GM19193 (cell line): ENCODE data around the gene STIP1.

ENCODE experiments used
- POLR2A ChIP-seq: IDR thresholded peaks from 4 replicates; pipeline ENCODE4 v1.6.1; 2011; ENCODE audit not compliant: insufficient read depth, insufficient read length; ENCODE audit errors: extremely low read depth

The STIP1 gene

DNA sequence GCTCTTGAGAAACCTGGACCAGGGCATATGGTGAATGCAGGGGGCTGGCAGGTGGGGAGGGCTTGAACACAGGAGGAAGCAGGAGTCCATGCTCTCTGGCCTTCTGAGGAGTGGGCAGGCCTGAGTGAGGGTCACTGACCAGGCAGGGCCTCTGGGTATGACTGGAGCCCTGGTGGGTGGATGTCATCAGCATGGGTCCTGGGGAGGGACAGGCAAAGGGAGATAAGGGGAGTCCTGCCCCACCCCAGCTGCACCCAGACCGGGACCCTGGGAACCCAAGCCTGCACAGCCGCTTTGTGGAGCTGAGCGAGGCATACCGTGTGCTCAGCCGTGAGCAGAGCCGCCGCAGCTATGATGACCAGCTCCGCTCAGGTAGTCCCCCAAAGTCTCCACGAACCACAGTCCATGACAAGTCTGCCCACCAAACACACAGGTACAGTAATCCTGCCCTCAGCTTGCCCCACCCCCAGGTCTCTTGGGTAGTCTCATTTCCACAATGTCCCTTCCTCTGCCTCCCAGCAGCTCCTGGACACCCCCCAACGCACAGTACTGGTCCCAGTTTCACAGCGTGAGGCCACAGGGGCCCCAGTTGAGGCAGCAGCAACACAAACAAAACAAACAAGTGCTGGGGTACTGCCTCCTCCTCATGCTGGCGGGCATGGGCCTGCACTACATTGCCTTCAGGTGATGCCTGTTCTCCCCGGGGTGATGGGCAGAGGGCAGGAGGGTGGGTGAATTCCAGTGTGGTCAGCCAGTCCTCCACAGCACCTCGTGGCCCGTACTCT is 46.4 kb downstream of the STIP1 start:
- no peak for TF ChIP-seq POLR2A

DNA sequence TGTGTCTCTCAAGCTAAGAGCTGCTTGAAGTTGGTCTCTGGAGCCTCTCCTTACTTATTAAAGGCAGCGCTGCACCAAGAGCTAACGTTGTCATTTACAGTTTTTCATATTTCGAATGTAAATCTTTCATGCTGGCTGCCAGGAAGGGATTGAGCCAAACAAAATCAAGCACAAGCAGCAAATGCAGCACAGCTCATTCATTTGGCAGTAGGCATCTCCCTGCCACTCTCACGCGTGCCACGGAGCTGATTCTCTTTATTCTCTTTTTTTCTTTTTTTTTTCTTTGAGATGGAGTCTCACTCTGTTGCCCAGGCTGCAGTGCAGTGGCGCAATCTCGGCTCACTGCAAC is 47.0 kb downstream of the STIP1 start:
- TF ChIP-seq POLR2A, result no peak

DNA sequence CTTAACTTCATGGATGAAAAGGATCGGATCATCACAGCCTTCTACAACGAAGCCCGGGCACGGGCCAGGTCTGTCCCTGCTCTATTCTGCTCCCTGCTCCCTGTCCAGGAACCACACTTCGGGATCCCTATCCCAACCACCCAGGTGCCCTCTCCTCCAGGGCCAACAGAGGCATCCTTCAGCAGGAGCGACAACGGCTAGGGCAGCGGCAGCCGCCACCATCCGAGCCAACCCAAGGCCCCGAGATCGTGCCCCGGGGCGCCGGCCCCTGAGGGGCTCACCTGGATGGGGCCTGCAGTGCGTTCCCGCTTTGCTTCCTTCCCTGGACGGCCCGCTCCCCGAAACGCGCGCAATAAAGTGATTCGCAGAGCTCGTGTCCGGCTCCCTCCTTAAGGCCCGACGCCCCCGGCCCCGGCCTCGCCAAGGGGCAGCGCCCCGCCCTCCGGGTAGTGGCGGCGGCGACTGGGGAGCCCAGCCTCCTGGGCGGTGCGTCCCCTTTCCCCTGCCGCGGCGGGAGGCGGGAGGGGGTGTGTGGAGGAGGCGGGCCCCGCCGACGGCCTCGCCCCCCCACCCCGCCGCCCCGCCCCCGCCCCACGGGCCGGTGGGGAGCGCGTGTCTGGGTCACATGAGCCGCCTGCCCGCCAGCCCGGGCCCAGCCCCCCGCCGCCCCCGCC is 48.1 kb downstream of the STIP1 start, which contains the start of gene VEGFB:
Gene VEGFB (plus strand): TSS at position 672 of the 674 bp plus-strand sequence. CDS start 250 bp downstream, outside the sequence.
- TF ChIP-seq POLR2A, result no peak

DNA sequence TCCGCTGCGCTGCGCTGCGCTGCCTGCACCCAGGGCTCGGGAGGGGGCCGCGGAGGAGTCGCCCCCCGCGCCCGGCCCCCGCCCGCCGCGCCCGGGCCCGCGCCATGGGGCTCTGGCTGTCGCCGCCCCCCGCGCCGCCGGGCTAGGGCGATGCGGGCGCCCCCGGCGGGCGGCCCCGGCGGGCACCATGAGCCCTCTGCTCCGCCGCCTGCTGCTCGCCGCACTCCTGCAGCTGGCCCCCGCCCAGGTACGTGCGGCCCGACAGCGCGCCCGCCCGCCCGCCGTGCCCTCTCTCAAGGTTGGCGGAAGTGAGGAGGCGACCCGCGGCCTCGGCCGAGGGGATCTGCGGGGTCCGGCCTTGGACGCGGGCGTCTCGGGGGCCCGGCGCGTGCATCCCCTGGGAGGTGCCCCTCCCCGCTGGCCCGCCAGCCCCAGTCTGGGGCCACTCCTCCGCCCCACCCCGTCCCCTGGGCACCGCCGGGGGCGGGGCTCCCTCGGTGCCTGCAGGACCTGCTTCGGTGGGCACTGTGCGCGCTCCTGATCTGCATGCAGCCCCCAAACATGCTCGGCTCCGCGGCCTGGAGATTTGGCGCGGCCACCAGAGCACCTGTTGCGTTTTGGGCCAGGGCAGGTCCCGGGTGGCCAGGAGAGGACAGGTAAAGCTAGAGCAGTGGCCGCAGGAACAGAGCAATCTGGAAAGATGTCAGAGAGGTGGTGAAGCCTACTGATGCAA is 48.8 kb downstream of the STIP1 start:
- TF ChIP-seq POLR2A, result no peak

GRCh38 chr11:64235437-64236161 is 49.6 kb downstream of the STIP1 start:
- TF ChIP-seq POLR2A, result no peak

DNA sequence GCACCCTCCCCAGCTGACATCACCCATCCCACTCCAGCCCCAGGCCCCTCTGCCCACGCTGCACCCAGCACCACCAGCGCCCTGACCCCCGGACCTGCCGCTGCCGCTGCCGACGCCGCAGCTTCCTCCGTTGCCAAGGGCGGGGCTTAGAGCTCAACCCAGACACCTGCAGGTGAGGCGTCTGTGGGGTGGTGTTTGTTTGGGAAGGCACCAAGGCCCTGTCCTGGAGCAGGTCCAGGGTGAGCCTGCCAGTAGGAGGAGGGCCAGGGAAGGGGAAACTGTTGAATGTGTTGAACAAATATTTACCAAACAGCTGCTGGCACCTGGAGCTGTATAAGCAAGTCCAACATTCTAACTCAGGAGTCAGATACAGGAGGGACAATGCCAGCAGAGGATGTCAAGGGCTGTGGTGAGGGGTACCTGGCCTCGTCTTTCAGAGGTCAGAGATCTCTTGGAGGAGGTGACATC is 51.5 kb downstream of the STIP1 start:
- no peak for TF ChIP-seq POLR2A

DNA sequence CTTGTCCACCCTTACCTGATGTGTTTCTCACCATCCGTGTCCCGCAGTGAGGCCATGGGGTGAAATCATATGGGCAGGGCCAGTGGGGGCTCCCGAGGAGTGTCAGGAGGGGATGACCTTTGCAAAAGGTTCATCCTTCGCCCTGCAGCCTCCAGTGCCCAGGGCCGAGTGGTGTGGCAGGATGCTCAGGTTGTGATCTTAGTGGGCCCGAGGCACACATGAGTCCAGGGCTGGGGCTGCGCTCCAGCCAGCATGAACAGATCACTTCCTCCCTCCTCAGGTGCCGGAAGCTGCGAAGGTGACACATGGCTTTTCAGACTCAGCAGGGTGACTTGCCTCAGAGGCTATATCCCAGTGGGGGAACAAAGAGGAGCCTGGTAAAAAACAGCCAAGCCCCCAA is 52.1 kb downstream of the STIP1 start:
- no peak for TF ChIP-seq POLR2A

DNA sequence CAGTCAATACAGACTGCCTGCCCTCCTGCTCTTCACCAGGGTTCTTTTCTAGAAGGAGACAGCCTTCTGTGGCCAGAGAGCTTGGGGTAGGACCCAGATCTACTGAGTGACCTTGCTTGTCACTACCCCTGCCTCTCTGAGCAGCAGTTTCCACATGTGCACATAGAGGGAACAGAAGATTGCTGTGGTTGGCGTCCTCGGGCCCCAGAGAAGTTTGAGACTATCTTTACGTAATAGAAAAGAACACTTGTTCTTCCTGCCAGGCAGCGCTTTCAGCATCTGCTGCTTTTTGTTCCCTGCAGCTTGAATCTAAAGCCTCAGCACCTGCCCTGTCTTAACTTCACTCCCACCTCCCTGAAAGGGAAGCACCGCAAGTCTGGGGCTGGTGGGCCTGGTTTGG is 53.0 kb downstream of the STIP1 start:
- no peak for TF ChIP-seq POLR2A

- no peak for TF ChIP-seq POLR2A
Measured at GRCh38 chr11:64239662-64240434, 53.9 kb downstream of the STIP1 start.

GRCh38 chr11:64240435-64241240 is 54.7 kb downstream of the STIP1 start, which contains the start of gene FKBP2:
FKBP2 (plus strand) TSS chr11:64241095; CDS start chr11:64242388, 1,293 bp downstream.
- TF ChIP-seq POLR2A, result peak; percentile 96

DNA sequence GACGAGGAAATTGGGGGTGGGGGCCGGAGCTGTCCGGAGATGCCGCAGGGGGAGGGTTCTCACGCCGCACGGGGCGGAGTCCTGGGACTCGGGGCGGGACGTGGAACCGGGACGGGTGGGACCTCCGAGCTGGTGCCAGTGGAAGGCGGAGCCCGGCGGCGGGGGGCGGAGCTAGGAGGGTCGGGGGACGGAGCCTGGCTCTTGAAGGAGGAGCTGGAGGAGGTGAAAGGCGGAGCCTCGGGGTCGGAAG is 55.2 kb downstream of the STIP1 start:
- TF ChIP-seq POLR2A, result no peak

GRCh38 chr11:64241491-64242374 is 55.8 kb downstream of the STIP1 start:
- peak; percentile 45 for TF ChIP-seq POLR2A
